HT-29 (cell line): ENCODE measurements around the gene HNF1A. TPM values are rescaled to one million over a fixed set of nuclear protein-coding genes. Genes with fewer than 3 reads are reported as not detected.
A peak's percentile ranks its signal among the peaks of the same experiment; 100 is the strongest.

ENCODE experiments used
- DNase-seq: peaks from one replicate; pipeline ENCODE4 v3.0.0-alpha.2; 2015; ENCODE audit warnings: low spot score
- total RNA-seq: library from RNA; depleted of rRNA; stranded (reverse); fragments of >200 nt; shearing (Covaris generic); gene quantifications from 2 replicates; pipeline ENCODE4 v1.2.3, GENCODE V29; 2014

Gene HNF1A
- total RNA-seq, 1 experiment from 2014 or later, result 41.7 TPM

DNA sequence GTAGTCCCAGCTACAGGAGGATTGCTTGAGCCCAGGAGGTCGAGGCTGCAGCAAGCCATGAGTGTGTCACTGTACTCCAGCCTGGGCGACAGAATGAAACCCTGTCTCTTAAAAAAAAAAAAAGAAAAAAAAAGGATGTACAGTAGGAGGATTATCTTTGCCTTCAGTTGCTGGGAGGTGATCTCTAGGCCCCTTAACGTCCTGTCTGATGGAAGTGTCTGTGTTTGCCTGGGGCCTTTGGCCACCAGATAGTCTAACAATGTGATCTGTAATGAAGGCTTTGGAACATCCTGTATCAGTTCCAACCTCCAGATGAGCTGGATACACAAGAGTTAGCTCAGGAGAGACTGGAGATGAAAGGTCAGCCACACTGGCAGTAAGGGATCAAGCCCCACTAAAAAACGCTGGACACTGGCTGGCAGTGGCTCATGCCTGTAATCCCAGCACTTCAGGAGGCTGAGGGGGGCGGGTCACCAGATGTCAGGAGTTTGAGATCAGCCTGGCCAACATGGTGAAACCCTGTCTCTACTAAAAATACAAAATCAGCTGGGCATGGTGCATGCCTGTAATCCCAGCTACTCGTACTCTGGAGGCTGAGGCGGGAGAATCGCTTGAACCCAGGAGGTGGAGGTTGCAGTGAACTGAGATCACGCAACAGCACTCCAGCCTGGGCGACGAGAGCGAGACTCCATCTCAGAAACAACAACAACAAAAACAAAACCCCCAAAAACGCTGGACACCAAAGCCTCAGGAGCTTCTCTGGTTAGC, 19.0 kb upstream of the HNF1A start:
- DNase-seq, result no peak

DNA sequence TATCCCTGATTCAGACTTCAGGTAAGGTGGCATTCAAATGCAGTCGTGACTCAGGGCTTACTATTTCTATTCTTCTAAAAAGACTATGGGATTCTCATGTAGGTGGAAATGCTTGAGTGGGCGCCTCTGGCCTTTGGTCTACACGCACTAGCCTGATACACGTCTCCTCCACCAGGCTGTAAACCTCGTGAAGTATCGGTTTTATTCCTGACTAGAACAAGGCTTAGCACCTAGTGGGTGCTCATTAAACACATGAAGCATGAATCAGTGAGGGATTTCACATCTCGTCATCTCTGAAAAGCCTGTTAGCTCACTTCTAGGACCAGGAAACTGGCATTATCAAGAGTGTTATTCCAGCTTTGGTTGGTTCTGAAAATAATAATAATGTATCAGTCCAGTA, 17.7 kb upstream of the HNF1A start:
- DNase-seq, result no peak

DNA sequence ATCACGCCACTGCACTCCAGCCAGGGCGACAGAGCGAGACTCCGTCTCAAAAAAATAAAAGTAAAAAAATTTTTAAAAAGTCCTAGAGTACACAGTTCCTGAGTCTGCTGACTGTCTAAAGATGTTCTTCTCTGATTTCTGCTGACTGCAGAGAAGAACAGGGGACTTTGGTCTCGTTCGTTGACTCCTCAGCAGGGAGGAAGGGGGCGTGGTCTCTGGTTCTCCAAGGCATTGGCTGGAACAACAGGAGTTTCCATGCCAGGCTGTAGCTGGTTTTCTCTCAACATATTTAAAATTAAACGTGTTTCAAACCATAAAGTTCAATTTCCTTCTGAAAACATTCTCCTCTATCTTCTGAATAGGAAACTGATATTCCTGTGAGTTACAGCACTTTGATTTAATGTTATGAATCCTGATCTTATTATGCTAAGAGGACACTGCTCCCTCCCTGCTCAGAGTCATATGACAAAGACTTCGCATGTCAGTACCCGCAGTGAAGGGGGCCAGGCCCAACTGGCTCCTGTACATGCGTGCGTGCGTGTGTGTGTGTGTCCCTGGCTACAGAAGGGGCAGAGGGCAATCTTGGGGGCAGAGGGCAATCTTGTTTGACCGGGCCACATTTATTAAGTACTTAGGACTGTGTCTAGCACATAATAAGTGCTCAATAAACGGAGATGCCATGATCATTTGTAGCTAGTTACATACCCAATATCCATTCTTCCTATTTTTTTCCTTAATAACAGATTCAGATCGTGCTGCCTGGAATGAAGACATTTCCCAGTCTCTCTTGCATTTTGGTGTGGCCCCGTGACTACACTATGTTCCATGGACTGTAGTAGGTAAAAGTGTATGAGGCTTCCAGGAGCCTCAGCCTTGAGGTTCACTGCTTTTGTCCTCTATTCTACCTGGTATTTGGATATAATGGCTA, 16.5 kb upstream of the HNF1A start:
- peak; percentile 74 for DNase-seq

- peak; percentile 30 for DNase-seq
These were observed 15.8 kb upstream of the HNF1A start for GRCh38 chr12:120962532-120963020.

DNA sequence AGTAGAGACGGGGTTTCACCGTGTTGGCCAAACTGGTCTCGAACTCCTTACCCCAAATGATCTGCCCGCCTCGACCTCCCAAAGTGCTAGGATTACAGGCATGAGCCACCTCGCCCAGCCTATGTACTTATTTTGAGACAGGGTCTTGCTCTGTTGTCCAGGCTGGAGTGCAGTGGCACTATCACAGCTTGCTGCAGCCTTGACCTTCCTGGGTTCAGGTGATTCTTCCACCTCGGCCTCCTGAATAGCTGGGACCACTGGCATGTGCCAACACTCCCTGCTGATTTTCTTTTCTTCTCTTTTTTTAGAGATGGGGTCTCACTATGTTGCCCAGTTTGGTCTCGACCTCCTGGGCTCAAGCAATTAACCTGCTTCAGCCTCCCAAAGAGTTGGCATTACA, 14.0 kb upstream of the HNF1A start:
- DNase-seq, result no peak

DNA sequence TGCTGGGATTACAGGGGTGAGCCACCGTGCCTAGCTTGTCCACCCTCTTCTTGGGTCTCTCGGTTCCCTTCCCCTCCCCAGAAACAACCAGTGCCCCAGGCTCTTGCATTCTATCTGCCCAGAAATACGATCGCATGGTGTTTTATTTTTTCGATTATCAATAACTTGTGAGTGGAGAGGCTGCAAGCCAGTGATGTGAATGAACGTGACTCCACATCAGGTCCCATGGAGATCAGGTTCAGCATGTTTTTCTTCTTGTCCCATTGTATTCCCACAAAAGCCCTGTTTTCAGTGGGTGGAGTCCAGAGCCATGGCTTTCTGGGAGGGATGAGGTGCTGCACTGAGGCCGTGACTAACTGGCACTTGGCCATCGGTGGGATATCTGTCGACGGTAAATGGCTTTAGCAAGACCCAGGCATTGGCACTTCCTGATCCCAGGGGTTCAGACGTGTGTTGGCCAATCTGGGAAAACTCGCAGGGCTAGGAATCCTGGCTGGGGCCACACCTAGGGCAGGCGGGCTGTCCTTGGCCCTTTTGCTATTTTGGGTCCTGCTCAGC, 12.7 kb upstream of the HNF1A start:
- no peak for DNase-seq

GRCh38 chr12:120970310-120970709, 8.0 kb upstream of the HNF1A start:
- no peak for DNase-seq

- DNase-seq, result peak; percentile 78
These were observed 6.8 kb upstream of the HNF1A start for GRCh38 chr12:120971299-120972180.

DNA sequence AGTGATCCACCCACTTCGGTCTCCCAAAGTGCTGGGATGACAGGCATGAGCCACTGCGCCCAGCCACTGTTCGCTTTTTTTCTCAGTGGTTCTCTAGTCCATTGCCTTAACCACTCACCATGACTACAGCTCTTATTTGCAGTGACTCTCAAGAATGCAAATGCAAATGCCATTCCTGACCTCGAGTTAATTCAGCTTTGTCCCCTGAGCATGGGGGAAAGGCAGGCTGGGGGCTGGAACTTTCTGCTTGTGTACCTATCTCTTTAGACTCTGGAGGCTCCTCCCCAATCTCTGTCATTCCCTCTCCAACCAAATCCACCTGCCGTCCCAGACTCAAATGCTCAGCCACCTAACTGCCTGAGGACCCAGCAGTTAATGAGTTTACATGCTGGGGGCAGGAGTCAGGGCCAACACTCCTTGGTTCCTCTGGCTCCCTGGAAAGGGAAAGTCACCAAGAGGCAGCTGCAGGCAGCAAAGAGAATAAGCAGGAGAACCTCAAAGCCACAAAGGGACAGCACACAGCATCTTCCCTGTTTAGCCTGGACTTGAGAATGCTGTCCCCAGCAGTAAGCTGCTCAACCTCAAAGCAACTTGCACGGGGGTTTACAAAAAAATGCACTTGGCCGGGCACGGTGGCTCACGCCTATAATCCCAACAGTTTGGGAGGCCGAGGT, 5.3 kb upstream of the HNF1A start:
- no peak for DNase-seq

GRCh38 chr12:120977531-120978295, 630 bp upstream of the HNF1A start:
- no peak for DNase-seq

DNA sequence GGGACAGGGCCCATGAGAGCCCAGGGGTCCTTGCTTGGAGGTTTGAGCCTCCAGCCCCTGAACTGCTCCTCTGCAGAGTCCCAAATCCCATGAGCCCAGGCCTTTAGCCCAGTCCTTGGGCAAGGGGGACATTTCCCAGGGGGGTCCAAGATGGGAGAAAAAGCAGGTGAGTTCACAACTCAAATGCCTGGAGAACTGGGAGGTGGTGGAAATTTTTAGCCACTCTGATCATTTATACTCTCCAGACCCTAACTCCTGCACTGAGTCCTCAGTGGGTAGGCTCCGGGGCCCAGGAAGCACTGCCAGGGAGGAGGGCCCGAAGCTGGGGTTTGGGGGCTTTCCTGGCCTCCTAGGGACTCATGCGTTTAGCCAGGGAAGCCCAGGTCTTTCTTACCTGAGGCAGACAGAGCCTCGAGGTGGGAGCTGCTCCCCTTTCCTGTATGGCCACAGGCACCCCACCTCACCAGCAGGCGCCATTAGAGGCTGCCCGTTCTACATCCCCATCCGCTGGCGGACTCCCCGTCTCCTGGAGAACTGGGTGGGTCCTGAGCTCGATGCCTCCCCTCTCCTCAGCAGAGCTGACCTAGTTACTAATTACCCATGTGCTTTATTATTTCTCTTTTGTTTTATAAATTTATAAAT, 998 bp downstream of the HNF1A start:
- no peak for DNase-seq

DNA sequence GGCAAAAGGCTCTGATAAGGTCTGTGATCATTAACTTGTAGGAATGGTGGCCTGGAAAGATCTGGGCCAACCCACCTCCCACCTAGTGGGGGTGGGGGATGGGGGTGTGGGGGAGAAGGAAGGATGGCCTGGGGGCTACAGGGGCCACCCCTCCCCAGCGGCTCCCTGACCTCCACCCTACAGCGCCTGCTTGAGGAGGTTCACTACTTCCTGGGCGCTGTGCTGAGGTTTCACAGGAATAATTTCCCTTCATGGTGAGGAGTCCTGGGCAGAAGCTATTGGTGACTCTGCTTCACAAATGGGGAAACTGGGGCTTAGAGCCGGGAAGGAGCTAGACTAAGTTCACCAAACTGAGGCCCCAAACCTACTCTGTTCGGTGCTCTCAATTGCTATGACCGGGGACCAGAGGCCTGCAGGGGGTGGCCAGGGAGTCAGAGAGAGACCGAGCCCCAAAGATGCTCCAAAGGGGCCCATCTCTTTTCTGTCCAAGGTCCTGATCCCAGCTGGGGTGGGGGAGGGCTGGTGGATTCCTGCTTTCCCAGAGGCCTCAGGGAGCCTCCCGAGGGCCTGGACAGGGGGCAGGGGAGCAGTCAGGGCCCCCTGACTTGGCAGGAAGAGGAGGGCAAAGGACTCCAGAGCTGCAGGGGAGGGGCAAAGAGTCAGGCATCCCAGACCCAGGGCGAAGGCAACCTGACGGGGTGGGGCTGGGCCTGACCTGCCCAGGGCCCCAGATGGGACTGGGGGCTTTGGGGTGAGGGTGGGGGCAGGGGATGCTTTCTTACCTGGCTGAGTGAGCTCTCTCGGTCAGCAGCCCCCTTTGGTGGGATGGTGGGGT, 1.7 kb downstream of the HNF1A start:
- peak; percentile 60 for DNase-seq

DNA sequence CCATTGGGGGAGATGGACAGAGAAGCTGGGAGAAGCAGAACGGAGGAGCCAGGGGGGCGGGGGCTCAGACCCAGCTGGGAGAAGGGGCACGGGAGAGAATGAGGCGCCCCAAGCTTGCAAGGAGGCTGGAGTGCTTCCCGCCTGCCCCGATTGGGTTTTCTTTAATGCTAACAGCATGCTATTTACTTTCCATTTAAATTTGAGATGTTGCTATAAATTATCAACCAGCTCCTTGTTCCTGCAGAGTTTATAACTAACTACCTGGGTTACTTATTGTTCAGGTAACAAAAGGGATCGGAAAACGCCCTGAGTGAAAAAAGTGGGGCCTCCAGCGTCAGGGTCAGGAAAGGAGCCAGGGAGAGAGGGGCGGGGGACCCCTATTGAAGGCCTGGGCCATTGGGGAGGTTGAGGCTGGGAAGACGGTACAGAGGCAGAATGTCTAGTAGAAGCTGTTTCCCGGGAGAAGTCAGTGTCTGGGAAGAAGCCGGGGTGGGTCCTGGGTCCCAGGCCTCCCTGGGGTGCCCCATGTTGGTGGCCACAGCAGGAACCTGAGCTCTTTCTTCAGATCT, 2.5 kb downstream of the HNF1A start:
- peak; percentile 71 for DNase-seq

GRCh38 chr12:120981407-120981941, 3.1 kb downstream of the HNF1A start:
- no peak for DNase-seq

- DNase-seq, result no peak
These were observed 4.3 kb downstream of the HNF1A start for GRCh38 chr12:120982659-120983058.

GRCh38 chr12:120983759-120984158, 5.4 kb downstream of the HNF1A start:
- DNase-seq, result no peak

DNA sequence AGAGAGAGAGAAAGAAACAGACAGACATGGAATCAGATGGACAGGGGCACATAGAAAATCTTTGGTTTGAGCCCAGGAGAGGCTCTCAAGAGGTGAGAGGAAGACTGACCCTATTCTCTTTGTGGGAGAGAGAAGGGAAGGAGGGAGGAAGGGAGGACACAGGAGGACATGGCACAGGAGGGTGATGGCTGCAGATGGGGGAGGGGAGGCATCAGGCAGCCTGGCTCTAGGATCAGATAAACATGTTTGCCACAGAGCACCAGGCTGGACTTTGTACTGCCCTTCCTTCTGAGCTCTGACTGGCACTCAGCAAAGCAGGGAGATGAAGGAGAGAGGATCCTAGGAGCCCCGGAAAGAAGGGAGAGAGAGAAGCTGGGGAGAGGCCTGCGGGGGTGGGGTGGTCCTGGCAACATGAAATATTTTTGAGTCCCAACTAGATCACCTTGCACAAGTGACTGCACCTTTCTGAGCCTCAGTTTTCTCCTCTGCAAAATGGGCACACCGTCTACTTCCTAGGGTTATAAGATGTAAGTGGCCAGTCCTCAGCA, 6.1 kb downstream of the HNF1A start:
- DNase-seq, result peak; percentile 88
